HG02870 (cell line): ENCODE results near the gene MAP2.

Experiments
- ATAC-seq: cut with Tn5 transposase; IDR thresholded peaks from one replicate; pipeline ENCODE4 v1.9.1; 2021; ENCODE audit warnings: mild to moderate bottlenecking, moderate library complexity; ENCODE audit not compliant: unreplicated experiment

MAP2 gene

DNA sequence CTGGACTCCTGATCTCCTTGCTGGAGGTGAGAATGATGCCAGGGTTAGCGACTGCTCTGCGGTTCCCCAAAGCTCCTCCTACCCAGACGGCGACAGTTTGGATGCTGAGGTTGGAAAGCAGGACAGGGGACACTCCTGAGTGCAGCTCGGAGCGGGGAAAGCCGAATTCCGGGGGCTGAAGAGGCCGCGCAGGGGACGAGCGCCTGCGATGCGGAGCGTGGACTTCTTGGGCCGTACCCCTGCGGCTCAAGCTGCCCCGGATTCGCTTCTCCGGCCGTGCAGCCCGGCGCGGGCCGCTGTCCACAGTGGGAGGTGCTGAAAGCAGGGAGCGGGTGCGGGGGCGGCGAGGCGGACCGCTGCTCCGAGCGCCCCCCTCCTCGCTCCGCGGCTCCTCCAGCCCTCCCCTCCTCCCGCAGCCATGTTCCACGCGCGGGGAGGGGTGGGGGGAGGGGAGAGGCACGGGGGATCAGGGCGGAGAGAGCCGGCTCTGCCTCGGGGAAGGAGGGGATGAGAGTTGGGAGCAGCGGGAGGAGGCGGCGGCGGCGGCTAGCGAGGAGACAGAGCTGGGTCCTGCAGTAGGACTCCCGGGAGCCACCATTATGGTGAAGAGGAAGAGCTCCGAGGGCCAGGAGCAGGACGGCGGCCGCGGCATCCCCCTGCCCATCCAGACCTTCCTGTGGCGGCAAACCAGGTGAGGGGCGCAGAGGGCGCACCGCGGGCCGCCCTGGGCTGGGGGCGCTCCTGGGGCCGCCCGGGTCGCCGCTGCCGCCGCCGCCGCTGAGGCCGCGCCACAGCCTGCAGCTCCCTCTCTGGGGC is 347.8 kb downstream of the MAP2 start, which contains the start of gene UNC80:
TSS of gene UNC80 (plus strand) at position 359 of the 816 bp plus-strand sequence. CDS start at position 600, 241 bp downstream.
- ATAC-seq, result no peak

DNA sequence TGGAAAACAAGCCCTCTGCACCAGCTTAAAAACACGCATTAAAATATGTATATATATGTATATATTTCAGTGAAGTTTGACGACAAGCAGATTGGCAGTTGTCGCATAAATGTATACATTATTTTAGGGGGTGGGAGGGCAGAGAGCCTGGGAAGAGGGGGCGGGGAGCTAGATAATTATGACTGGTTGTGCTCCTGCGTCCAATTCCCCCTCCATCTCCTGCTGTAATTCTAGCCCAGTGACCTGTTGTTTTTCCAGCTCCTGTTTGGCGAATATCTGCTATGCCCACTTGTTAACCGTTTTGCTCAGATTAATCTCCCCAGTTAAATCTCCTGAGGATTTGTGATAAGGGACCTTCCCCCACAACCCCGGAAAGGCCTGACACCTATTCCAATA is 348.4 kb downstream of the MAP2 start:
- ATAC-seq, result no peak

DNA sequence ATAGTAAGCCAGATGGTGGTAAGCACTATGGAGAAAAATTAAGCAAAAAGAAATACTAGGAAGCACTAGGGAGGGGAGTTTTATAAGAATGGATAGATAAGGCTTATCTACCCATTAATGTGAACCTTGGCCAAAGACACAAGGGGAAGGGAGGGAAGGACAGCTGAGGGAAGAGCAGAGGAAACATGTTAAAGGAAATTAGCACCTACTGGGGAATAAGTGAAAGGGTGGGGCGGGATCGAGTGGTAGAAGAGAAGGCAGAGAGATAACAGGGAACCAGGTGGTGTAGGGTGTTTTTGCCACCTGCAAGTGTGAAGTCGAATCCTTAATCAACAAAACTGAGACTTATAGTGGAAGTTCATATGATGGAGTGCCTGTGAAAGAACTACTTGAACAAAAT is 349.5 kb downstream of the MAP2 start:
- no peak for ATAC-seq
